DMS53 treated with DMSO at 0.1 percent for 48 hours (cell line): Measurements from ENCODE around the gene GNAI2.
"Not testable (repeated sequence)": the region's sequence is repeated elsewhere in the genome, so short reads cannot be mapped to it uniquely, and the experiment has no call there.

Source experiments
- DNase-seq: peaks from one replicate; lab custom pipeline; 2025; ENCODE audit not compliant: unreplicated experiment; lab: John Stamatoyannopoulos, UW

The GNAI2 gene

GRCh38 chr3:50224639-50225038, 11.4 kb upstream of the GNAI2 start:
- DNase-seq, result no peak

GRCh38 chr3:50226888-50227389, 9.1 kb upstream of the GNAI2 start:
- no peak for DNase-seq

GRCh38 chr3:50227390-50228183, 8.4 kb upstream of the GNAI2 start:
- peak; percentile 26 for DNase-seq

- not testable (repeated sequence) for DNase-seq
These were observed 7.7 kb upstream of the GNAI2 start for GRCh38 chr3:50228184-50228763.

- no peak for DNase-seq
These were observed 6.5 kb upstream of the GNAI2 start for GRCh38 chr3:50229490-50229889.

GRCh38 chr3:50230104-50230793, 5.8 kb upstream of the GNAI2 start:
- no peak for DNase-seq

GRCh38 chr3:50230794-50231125, 5.2 kb upstream of the GNAI2 start:
- no peak for DNase-seq

GRCh38 chr3:50231581-50231980, 4.4 kb upstream of the GNAI2 start:
- no peak for DNase-seq

GRCh38 chr3:50232303-50232702, 3.7 kb upstream of the GNAI2 start:
- DNase-seq, result no peak

- no peak for DNase-seq
These were observed 2.8 kb upstream of the GNAI2 start for GRCh38 chr3:50233176-50233575.

- no peak for DNase-seq
These were observed 604 bp downstream of the GNAI2 start for GRCh38 chr3:50236484-50237132.

GRCh38 chr3:50237133-50237651, 1.2 kb downstream of the GNAI2 start:
- DNase-seq, result no peak

- no peak for DNase-seq
These were observed 1.9 kb downstream of the GNAI2 start for GRCh38 chr3:50237754-50238548.

GRCh38 chr3:50238549-50239026, 2.6 kb downstream of the GNAI2 start:
- DNase-seq, result no peak

GRCh38 chr3:50239649-50240048, 3.6 kb downstream of the GNAI2 start:
- no peak for DNase-seq

GRCh38 chr3:50241163-50241562, 5.2 kb downstream of the GNAI2 start:
- no peak for DNase-seq

GRCh38 chr3:50241713-50242380, 5.8 kb downstream of the GNAI2 start:
- no peak for DNase-seq

- no peak for DNase-seq
These were observed 6.4 kb downstream of the GNAI2 start for GRCh38 chr3:50242381-50242770.

- DNase-seq, result no peak
These were observed 7.0 kb downstream of the GNAI2 start for GRCh38 chr3:50242851-50243542.
